Kidney (tissue), 14 donors: Measurements from ENCODE around the gene TBCE. TPM values are rescaled to one million over a fixed set of nuclear protein-coding genes. Genes with fewer than 3 reads are reported as not detected.

Source experiments
- DNase-seq, 5 donors: peaks; one replicate each; pipeline ENCODE4 v3.0.0-alpha.2; 2013 to 2020
- FAIRE-seq: peaks from 2 replicates; lab custom pipeline; 2012; peaks lifted over from hg19 to GRCh38; lab: Jason Lieb, UNC
- H3K27ac ChIP-seq, 2 donors: one replicate each; pipeline ENCODE4 v1.7.0; 2013; ENCODE audit warnings: low read depth in 2 of 2, low read length in 2 of 2, inconsistent platforms in 1 of 2
- H3K27me3 ChIP-seq: one replicate; pipeline ENCODE4 v1.7.1; 2013; ENCODE audit warnings: low read length, inconsistent platforms; ENCODE audit not compliant: control insufficient read depth, insufficient read depth
- H3K36me3 ChIP-seq, 3 donors: one replicate each; pipeline versions ENCODE4 v1.7.0 to v1.7.1; 2013; ENCODE audit warnings: low read length in 3 of 3, control low read depth in 1 of 3, inconsistent platforms in 1 of 3; ENCODE audit not compliant: insufficient read depth in 3 of 3, control insufficient read depth in 2 of 3
- H3K4me1 ChIP-seq, 3 donors: one replicate each; pipeline versions ENCODE4 v1.7.0 to v1.7.1; 2013; ENCODE audit warnings: low read length in 3 of 3, inconsistent platforms in 1 of 3, low read depth in 1 of 3; ENCODE audit not compliant: control insufficient read depth in 2 of 3, insufficient read depth in 2 of 3
- H3K4me3 ChIP-seq, 3 donors: one replicate each; pipeline versions ENCODE4 v1.7.0 to v1.8.1; 2013; ENCODE audit warnings: low read length in 3 of 3, control low read depth in 1 of 3, inconsistent platforms in 1 of 3
- H3K9ac ChIP-seq, 3 donors: one replicate each; pipeline versions ENCODE4 v1.7.0 to v1.7.1; 2013; ENCODE audit warnings: low read length in 3 of 3, control low read depth in 1 of 3, inconsistent platforms in 1 of 3
- H3K9me3 ChIP-seq, 3 donors: one replicate each; pipeline versions ENCODE4 v1.7.0 to v1.7.1; 2013; ENCODE audit warnings: low read length in 3 of 3, control low read depth in 1 of 3, inconsistent platforms in 1 of 3; ENCODE audit not compliant: control insufficient read depth in 2 of 3, insufficient read depth in 1 of 3
- intact Hi-C: fragments of 100-400 bp; cut with DNase I; formaldehyde crosslinking; loops from one replicate; pipeline ENCODE4 v1.11.1; 2022
- polyA plus RNA-seq: library from polyadenylated mRNA; stranded (reverse); fragments of 350-450 nt; fragmentation: Illumina TruSeq; extraction: RNeasy Lipid Tissue Mini Kit (QIAGEN cat#74804); gene quantifications from one replicate; pipeline ENCODE4 v1.2.3, GENCODE V29; 2014; ENCODE audit warnings: low read depth, low replicate concordance; ENCODE audit not compliant: insufficient read depth
- total RNA-seq: library from RNA; stranded (reverse); fragmentation: NEBNext Ultra II Directional; extraction: Animal tissue kit (Norgen Biotek cat#: 25700); gene quantifications from one replicate; pipeline ENCODE4 v1.2.1, GENCODE V29; 2021
- TF ChIP-seq, protein P1 (sequence below): IDR thresholded peaks from 3 replicates; pipeline ENCODE4 v1.5.1; 2012; ENCODE audit warnings: mild to moderate bottlenecking, moderate library complexity, borderline replicate concordance; ENCODE audit not compliant: insufficient read depth; ENCODE audit errors: extremely low read depth
- donor health status: control.
- donor health status: control.
- donor health status: control.
- donor health status: control.
- donor health status: control.
- donor health status: DM: yes; HTN: yes; CAD: no.
- donor health status: Normal renal cell carcinoma (clear cell type).

Gene TBCE
- total and polyA plus RNA-seq, 2 donors from 2014 or later: 15.1 to 22.6 TPM

- intact Hi-C loops: no loop called here
- TF ChIP-seq, protein P1, sequence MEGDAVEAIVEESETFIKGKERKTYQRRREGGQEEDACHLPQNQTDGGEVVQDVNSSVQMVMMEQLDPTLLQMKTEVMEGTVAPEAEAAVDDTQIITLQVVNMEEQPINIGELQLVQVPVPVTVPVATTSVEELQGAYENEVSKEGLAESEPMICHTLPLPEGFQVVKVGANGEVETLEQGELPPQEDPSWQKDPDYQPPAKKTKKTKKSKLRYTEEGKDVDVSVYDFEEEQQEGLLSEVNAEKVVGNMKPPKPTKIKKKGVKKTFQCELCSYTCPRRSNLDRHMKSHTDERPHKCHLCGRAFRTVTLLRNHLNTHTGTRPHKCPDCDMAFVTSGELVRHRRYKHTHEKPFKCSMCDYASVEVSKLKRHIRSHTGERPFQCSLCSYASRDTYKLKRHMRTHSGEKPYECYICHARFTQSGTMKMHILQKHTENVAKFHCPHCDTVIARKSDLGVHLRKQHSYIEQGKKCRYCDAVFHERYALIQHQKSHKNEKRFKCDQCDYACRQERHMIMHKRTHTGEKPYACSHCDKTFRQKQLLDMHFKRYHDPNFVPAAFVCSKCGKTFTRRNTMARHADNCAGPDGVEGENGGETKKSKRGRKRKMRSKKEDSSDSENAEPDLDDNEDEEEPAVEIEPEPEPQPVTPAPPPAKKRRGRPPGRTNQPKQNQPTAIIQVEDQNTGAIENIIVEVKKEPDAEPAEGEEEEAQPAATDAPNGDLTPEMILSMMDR: no peak
- no peak overlapping the region for H3K27ac ChIP-seq
- no peak overlapping the region for H3K4me3 ChIP-seq
- DNase-seq (no peak), FAIRE-seq (no peak)
- H3K9me3 ChIP-seq: no peaks in the 10 kb centered on the region
- no peaks in the 10 kb centered on the region for H3K27me3 ChIP-seq
- no peaks in the 10 kb centered on the region for H3K36me3 ChIP-seq
- H3K9ac ChIP-seq: no peak overlapping the region
- peaks cover 0 to 15% (median 4%) of the 10 kb centered on the region in 3 donors for H3K4me1 ChIP-seq
These were observed 43.2 kb downstream of the TBCE start for GRCh38 chr1:235410467-235410866.

DNA sequence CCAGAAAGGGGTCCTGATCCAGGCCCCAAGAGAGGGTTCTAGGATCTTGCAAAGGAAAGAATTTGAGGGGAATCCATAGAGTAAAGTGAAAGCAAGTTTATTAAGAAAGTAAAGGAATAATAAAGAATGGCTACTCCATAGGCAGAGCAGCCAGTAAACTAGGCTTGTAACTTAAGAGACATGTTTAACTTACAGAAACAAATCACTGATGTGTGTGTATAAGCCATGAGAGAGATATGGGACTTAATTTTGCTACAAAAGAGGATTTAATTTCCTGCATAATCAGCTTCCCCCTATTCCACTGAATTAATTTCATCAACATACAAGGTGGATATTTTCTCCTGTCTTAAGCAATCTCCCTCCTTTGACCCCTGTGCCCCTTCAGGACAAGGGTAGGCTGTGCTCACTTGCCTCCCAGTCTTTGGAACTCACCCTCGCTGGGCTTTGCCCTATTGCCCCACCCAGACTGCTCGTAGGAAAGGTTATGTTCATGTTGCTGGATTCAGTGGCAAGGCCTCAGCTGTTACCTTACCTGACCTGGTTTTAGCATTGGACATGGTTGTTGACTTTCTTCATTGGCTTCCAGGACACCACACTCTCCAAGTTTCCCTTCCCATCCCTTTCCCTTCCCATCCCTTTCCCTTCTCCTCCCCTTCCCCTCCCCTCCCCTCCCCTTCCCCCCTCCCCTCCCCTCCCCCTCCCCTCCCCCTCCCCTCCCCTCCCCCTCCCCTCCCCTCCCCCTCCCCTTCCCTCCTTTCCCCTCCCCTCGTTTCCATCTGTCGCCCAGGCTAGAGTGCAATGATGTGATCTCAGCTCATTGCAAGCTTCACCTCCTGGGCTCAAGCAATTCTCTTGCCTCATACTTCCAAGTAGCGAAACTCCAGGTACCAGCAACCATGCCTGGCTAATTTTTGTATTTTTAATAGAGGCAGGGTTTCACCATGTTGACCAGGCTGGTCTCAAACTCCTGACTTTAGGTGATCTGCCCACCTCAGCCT, 44.6 kb downstream of the TBCE start:
- Histone ChIP-seq H3K4me3 (no peak overlapping the region), H3K9me3 (no peaks in the 10 kb centered on the region), H3K36me3 (no peaks in the 10 kb centered on the region), H3K4me1 (peaks cover 0 to 15% (median 4%) of the 10 kb centered on the region in 3 donors), H3K9ac (no peak overlapping the region), H3K27me3 (no peaks in the 10 kb centered on the region), H3K27ac (no peak overlapping the region)
- TF ChIP-seq, protein P1: no peak
- intact Hi-C loops: no loop called here
- FAIRE-seq (no peak), DNase-seq (no peak)

DNA sequence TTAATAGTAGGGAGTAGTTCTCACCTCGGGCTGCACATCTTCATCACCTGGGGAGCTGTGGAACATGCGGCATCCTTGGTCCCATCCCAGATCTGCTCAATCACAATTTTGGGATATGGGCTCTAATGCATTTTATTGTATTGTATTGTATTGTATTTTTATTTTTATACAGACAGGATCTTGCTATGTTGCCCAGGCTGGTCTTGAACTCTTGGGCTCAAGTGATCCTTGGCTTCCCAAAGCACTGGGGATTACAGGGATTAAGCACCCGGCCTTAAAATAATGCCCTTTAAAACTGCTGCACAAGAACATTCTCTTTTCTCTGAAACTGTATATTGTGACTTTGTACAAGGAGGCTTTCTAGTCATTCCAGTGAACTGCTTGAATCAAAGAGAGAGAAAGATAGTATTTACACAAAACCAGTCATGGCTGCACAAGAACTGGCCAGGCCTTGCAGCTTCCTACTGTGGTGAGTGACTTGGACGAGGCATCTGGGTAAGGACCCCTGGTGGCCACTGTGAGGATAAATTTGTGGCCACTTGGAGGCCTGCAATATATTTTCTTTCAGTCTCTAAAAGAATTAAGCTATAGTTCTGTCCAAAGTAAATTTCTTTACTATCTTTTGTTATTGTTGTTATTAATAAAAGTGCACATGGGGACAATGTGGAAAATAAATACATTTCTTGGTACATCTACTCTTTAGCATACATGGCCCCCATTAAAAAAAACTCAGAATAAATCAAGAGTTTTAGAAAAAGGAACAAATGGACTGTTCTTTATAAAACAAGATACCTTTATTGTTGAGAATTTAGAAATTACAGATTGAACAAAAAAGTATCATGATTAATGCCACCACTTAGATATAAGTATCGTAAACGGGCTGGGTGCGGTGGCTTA, 48.0 kb downstream of the TBCE start:
- intact Hi-C loops: loop anchor here (5.0 kb wide), 1 partner anchor 163 kb away; no protein-coding TSS in a partner anchor
- Histone ChIP-seq H3K27ac (no peak overlapping the region), H3K9ac (no peak overlapping the region), H3K4me3 (no peak overlapping the region), H3K9me3 (no peaks in the 10 kb centered on the region), H3K27me3 (no peaks in the 10 kb centered on the region), H3K4me1 (peaks cover 0 to 7% (median 0%) of the 10 kb centered on the region in 3 donors), H3K36me3 (peaks cover 0 to 3% (median 0%) of the 10 kb centered on the region in 3 donors)
- TF ChIP-seq, protein P1: peak; percentile 64
- no peak for FAIRE-seq
- DNase-seq: peak in 4 of 5 donors; percentile 51 to 79 (median 64)
